Esophagus squamous epithelium (tissue), 4 donors: Measurements from ENCODE around the gene DLG5.

Experiments used
- POLR2A ChIP-seq, 4 donors: fragments of 450-650 bp; IDR thresholded peaks; one replicate each; pipeline ENCODE4 v1.6.1; 2017; ENCODE audit warnings: antibody characterized with exemption in 4 of 4, mild to moderate bottlenecking in 4 of 4, moderate library complexity in 3 of 4
- TF ChIP-seq, protein P1 (sequence below), 6 experiments: fragments of 450-650 bp in 4 of 6; fragments of 200-600 bp in 2 of 6; sonication (generic) in 2 of 6; IDR thresholded peaks; one replicate each; pipeline ENCODE4 v1.5.1; 2016 to 2019; ENCODE audit warnings: antibody characterized with exemption in 6 of 6, mild to moderate bottlenecking in 4 of 6, moderate library complexity in 4 of 6

DNA sequence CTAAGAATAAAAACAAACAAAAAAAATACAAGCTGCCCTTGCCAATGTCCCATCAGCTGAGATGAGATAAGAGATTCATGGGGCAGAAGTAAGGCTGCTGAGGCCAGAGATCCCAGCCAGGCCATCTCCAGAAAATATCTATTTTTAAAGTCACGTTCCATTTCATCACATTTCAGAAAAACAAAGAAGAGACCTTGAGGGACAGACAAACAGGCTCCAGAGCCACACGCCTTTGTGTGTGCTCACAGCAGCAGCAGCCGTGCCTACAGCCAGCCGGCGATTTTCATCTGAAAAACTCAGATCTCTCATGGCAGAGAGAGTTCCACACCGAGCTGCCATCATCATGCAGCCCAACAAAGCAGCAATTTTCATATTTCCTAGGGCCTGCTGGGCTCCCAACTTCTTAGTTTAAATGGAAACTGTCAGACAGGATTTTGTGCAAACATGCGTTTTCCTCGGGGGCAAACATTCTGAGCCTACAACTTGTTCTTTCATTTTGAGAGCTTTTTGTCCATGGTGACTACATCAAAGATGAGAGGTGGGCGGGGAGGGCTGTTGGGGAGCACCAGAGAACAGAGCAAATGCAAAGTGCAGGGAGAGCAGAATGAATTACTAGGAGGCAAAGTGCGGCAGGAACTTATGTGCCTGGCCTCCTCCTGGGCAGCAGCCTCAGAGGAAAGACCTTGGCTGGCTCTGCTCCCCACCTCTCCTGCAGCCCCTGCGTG, 38.8 kb downstream of the DLG5 start:
- TF ChIP-seq POLR2A (IDR thresholded peaks at IDR 0.05): no peak
- TF ChIP-seq, protein P1, sequence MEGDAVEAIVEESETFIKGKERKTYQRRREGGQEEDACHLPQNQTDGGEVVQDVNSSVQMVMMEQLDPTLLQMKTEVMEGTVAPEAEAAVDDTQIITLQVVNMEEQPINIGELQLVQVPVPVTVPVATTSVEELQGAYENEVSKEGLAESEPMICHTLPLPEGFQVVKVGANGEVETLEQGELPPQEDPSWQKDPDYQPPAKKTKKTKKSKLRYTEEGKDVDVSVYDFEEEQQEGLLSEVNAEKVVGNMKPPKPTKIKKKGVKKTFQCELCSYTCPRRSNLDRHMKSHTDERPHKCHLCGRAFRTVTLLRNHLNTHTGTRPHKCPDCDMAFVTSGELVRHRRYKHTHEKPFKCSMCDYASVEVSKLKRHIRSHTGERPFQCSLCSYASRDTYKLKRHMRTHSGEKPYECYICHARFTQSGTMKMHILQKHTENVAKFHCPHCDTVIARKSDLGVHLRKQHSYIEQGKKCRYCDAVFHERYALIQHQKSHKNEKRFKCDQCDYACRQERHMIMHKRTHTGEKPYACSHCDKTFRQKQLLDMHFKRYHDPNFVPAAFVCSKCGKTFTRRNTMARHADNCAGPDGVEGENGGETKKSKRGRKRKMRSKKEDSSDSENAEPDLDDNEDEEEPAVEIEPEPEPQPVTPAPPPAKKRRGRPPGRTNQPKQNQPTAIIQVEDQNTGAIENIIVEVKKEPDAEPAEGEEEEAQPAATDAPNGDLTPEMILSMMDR (IDR thresholded peaks at IDR 0.05): no peak
